HUES6 (cell line): ENCODE measurements around the gene DHX30.

Experiments
- H3K27ac ChIP-seq: 2 replicates; pipeline ENCODE4 v1.7.0; 2013; ENCODE audit warnings: low read depth, mild to moderate bottlenecking, low read length, inconsistent platforms
- H3K27me3 ChIP-seq: 2 replicates; pipeline ENCODE4 v1.6.1; 2013; ENCODE audit warnings: low read length; ENCODE audit not compliant: control insufficient read depth, insufficient read depth
- H3K36me3 ChIP-seq: 2 replicates; pipeline ENCODE4 v1.6.1; 2013; ENCODE audit warnings: low read length; ENCODE audit not compliant: control insufficient read depth, insufficient read depth
- H3K4me1 ChIP-seq: 2 replicates; pipeline ENCODE4 v1.6.1; 2013; ENCODE audit warnings: low read length; ENCODE audit not compliant: control insufficient read depth, insufficient read depth
- H3K4me3 ChIP-seq: 2 replicates; pipeline ENCODE4 v1.5.1; 2013; ENCODE audit warnings: low read depth, low read length
- H3K9ac ChIP-seq: one replicate; pipeline ENCODE4 v1.6.1; 2013; ENCODE audit warnings: mild to moderate bottlenecking, low read length
- H3K9me3 ChIP-seq: 2 replicates; pipeline ENCODE4 v1.6.1; 2013; ENCODE audit warnings: low read depth, low read length; ENCODE audit not compliant: control insufficient read depth, insufficient read depth

The DHX30 gene

GRCh38 chr3:47854720-47855455 lies 52.0 kb downstream of the DHX30 start:
- no peak overlapping the region for H3K9ac ChIP-seq
- no peak overlapping the region for H3K4me3 ChIP-seq
- no peaks in the 10 kb centered on the region for H3K4me1 ChIP-seq
- H3K27ac ChIP-seq, result no peak overlapping the region
- H3K9me3 ChIP-seq, result no peaks in the 10 kb centered on the region
- H3K36me3 ChIP-seq, result peaks cover 90% of the 10 kb centered on the region
- H3K27me3 ChIP-seq, result no peaks in the 10 kb centered on the region

DNA sequence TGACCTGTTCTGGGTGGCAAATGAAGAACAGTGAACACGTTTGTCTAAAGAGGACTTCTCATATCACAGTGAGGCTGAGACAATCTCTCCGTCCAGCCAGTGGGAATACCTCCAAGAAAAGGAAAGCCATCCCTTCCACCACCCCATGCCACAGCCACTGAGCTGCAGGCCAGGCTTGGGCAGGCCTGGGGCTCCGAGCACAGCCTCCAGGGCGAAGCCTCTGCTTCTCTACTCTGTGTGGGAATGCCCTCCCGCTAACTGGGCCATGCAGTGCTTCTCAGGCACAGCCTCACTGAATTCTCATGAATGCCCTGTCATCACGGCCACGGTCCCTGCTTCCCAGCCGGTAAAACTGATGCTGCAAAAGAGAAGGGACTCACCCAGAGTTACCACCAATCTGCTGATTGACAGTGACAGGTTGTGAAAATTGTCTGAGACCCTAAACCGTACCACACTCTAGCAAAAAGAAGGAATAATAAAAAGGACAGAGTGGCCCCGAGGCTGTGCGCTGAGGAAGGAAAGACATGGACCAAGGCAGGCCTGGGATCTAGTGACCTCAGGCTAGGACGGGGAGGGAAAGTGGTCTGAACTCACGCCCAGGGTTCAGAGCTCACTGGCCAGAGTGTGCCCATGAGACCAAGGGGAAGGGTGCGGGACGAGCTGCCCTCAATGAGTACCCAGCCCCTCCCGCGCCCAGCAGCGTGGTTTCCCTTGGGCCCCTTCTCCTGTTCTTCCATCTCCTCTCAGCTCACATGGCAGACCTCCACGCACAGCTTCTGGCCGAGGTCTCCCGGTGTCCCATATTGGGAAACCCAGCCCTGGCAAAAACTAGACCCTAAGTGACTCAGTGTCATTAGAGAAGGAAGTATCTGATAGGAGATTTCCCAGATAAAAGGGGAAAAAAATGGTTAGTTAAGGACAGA lies 52.8 kb downstream of the DHX30 start:
- peaks cover 90% of the 10 kb centered on the region for H3K36me3 ChIP-seq
- H3K9ac ChIP-seq, result no peak overlapping the region
- H3K27me3 ChIP-seq, result no peaks in the 10 kb centered on the region
- no peak overlapping the region for H3K27ac ChIP-seq
- no peak overlapping the region for H3K4me3 ChIP-seq
- H3K9me3 ChIP-seq, result no peaks in the 10 kb centered on the region
- no peaks in the 10 kb centered on the region for H3K4me1 ChIP-seq

- H3K36me3 ChIP-seq, result peaks cover 89% of the 10 kb centered on the region
- no peaks in the 10 kb centered on the region for H3K9me3 ChIP-seq
- H3K4me3 ChIP-seq, result no peak overlapping the region
- H3K9ac ChIP-seq, result no peak overlapping the region
- H3K27ac ChIP-seq, result no peak overlapping the region
- H3K4me1 ChIP-seq, result no peaks in the 10 kb centered on the region
- no peaks in the 10 kb centered on the region for H3K27me3 ChIP-seq
Measured at GRCh38 chr3:47856669-47857068, 53.7 kb downstream of the DHX30 start.

DNA sequence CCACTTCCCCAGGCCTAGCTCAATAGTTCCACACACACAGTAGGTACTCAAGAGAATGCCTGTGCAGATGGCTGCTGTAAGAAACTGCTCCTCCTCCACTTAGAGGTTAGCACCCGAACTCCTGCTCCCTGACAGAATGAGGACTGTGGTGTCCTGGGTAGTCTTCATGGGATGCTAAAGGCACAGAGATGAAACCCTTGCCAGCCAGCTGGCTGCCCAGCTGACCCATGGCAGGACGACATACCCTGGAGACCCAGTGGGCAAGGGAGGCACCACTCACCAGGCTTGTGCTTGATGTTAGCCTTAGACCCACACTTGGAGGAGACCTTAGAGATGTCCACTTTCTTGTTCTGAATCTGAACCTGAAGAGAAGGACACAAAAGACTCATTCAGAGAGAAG lies 54.2 kb downstream of the DHX30 start:
- no peak overlapping the region for H3K27ac ChIP-seq
- H3K9ac ChIP-seq, result no peak overlapping the region
- H3K9me3 ChIP-seq, result no peaks in the 10 kb centered on the region
- H3K4me1 ChIP-seq, result no peaks in the 10 kb centered on the region
- no peak overlapping the region for H3K4me3 ChIP-seq
- H3K27me3 ChIP-seq, result no peaks in the 10 kb centered on the region
- H3K36me3 ChIP-seq, result peaks cover 85% of the 10 kb centered on the region

DNA sequence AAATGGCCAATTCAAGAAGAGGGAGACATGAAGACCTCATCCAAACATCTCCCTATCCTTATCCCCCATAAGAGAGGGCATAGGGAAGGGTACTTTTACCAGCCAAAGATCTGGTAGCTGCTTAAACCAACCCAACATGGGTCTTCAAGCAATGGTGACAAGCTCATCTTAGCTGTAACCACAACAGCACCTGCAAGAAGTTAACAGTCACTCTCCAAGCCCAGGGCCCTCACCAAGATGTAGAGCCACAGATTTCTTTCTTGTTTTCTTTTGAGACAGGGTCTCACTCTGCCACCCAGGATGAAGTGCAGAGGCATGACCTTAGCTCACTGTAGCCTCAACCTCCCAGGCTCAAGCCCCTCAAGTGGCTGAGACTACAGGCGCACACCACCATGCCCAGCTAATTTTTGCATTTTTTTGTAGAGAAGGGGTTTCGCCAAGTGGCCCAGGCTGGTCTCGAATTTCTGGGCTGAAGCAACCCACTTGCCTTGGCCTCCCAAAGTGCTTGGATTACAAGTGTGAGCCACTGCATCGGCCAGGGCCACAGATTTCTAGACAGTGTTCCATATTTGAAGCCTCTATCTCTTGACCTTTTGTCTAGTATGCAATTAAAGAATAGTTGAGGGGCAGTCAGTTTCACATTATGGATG lies 57.1 kb downstream of the DHX30 start:
- H3K27ac ChIP-seq, result no peak overlapping the region
- no peak overlapping the region for H3K9ac ChIP-seq
- H3K27me3 ChIP-seq, result no peaks in the 10 kb centered on the region
- H3K4me3 ChIP-seq, result no peak overlapping the region
- H3K36me3 ChIP-seq, result peaks cover 76% of the 10 kb centered on the region
- H3K9me3 ChIP-seq, result no peaks in the 10 kb centered on the region
- no peaks in the 10 kb centered on the region for H3K4me1 ChIP-seq

- no peak overlapping the region for H3K4me3 ChIP-seq
- H3K27ac ChIP-seq, result no peak overlapping the region
- H3K9ac ChIP-seq, result no peak overlapping the region
- H3K9me3 ChIP-seq, result no peaks in the 10 kb centered on the region
- no peaks in the 10 kb centered on the region for H3K27me3 ChIP-seq
- H3K4me1 ChIP-seq, result no peaks in the 10 kb centered on the region
- H3K36me3 ChIP-seq, result peaks cover 80% of the 10 kb centered on the region
Measured at GRCh38 chr3:47863391-47864128, 60.6 kb downstream of the DHX30 start.

- Histone ChIP-seq H3K27me3 (no peaks in the 10 kb centered on the region), H3K9me3 (no peaks in the 10 kb centered on the region), H3K36me3 (peaks cover 83% of the 10 kb centered on the region), H3K4me3 (no peak overlapping the region), H3K27ac (no peak overlapping the region), H3K9ac (no peak overlapping the region), H3K4me1 (no peaks in the 10 kb centered on the region)
Measured at GRCh38 chr3:47865192-47865591, 62.3 kb downstream of the DHX30 start.

- H3K4me3 ChIP-seq, result no peak overlapping the region
- no peak overlapping the region for H3K9ac ChIP-seq
- H3K27me3 ChIP-seq, result no peaks in the 10 kb centered on the region
- H3K4me1 ChIP-seq, result no peaks in the 10 kb centered on the region
- H3K36me3 ChIP-seq, result peaks cover 91% of the 10 kb centered on the region
- H3K27ac ChIP-seq, result no peak overlapping the region
- H3K9me3 ChIP-seq, result no peaks in the 10 kb centered on the region
Measured at GRCh38 chr3:47867451-47868044, 64.6 kb downstream of the DHX30 start.

GRCh38 chr3:47868306-47868705 lies 65.4 kb downstream of the DHX30 start:
- Histone ChIP-seq H3K27ac (no peak overlapping the region), H3K27me3 (no peaks in the 10 kb centered on the region), H3K9me3 (no peaks in the 10 kb centered on the region), H3K36me3 (peaks cover 92% of the 10 kb centered on the region), H3K4me3 (no peak overlapping the region), H3K4me1 (no peaks in the 10 kb centered on the region), H3K9ac (no peak overlapping the region)

GRCh38 chr3:47870156-47870555 lies 67.2 kb downstream of the DHX30 start:
- Histone ChIP-seq H3K27me3 (no peaks in the 10 kb centered on the region), H3K36me3 (peaks cover 88% of the 10 kb centered on the region), H3K9me3 (no peaks in the 10 kb centered on the region), H3K9ac (no peak overlapping the region), H3K4me1 (no peaks in the 10 kb centered on the region), H3K27ac (no peak overlapping the region), H3K4me3 (no peak overlapping the region)
